GM12878 (cell line): ENCODE data around the gene ZNF19. TPM values are rescaled to one million over a fixed set of nuclear protein-coding genes. Genes with fewer than 3 reads are reported as not detected.

Experiments
- ATAC-seq: fragments of 200-7000 bp; cut with Tn5 transposase; 3 replicates; pipeline ENCODE4 v1.9.1; 2020; ENCODE audit warnings: mild to moderate bottlenecking, moderate library complexity
- BruUV-seq: library from RNA; stranded (reverse); fragments of 400-500 nt; replicated peaks from 2 replicates; lab custom pipeline; 2021; lab: Mats Ljungman, UMichigan
- CTCF ChIA-PET: fragments of 300-600 bp; sonication (Branson Sonifier 250); formaldehyde crosslinking; extraction: SDS; loops from one replicate; lab custom pipeline; 2021; ENCODE audit warnings: inconsistent platforms; lab: Yijun Ruan, JAX
- POLR2A ChIA-PET: fragments of 350-600 bp; formaldehyde crosslinking; extraction: SDS; loops from one replicate; lab custom pipeline; 2021; ENCODE audit warnings: inconsistent platforms; lab: Charles Lee
- RAD21 ChIA-PET: fragments of 300-600 bp; sonication (Branson Sonifier 250); formaldehyde crosslinking; loops from one replicate; lab custom pipeline; 2023; ENCODE audit warnings: antibody characterized with exemption; ENCODE audit not compliant: unreplicated experiment; lab: Charles Lee
- SMC1A ChIA-PET: fragments of 300-600 bp; sonication (Branson Sonifier 250); formaldehyde crosslinking; loops from one replicate; lab custom pipeline; 2023; ENCODE audit not compliant: unreplicated experiment, uncharacterized antibody; lab: Charles Lee
- DNase-seq: peaks from one replicate; pipeline ENCODE4 v3.0.0-alpha.2; 2011; ENCODE audit warnings: low read depth, low spot score
- FAIRE-seq: peaks from 3 replicates; lab custom pipeline; 2011; peaks lifted over from hg19 to GRCh38; lab: Jason Lieb, UNC
- H2AFZ ChIP-seq: 2 replicates; pipeline ENCODE4 v1.6.0; 2011; ENCODE audit warnings: low read depth, low read length, control low read depth; ENCODE audit not compliant: control insufficient read depth
- H3K27ac ChIP-seq: 2 replicates; pipeline ENCODE4 v1.5.1; 2011; ENCODE audit warnings: control low read depth; ENCODE audit not compliant: control insufficient read depth, insufficient read depth
- H3K27me3 ChIP-seq, 2 experiments: replicated peaks in 1 of 2; 2 replicates each; pipeline versions ENCODE4 v1.6.0 to v1.6.1; 2011; ENCODE audit warnings: low read length in 1 of 2; ENCODE audit not compliant: control insufficient read depth in 2 of 2, insufficient read depth in 2 of 2
- H3K36me3 ChIP-seq, 2 experiments: 2 replicates each; pipeline ENCODE4 v1.5.1; 2011; ENCODE audit warnings: low read length in 1 of 2; ENCODE audit not compliant: control insufficient read depth in 2 of 2, insufficient read depth in 2 of 2
- H3K4me1 ChIP-seq: 2 replicates; pipeline ENCODE4 v1.6.1; 2011; ENCODE audit warnings: mild to moderate bottlenecking, low read length, moderate library complexity, mixed read lengths; ENCODE audit not compliant: control insufficient read depth, insufficient read depth
- H3K4me2 ChIP-seq: 2 replicates; pipeline ENCODE4 v1.6.0; 2011; ENCODE audit warnings: control low read depth; ENCODE audit not compliant: control insufficient read depth, insufficient read depth
- H3K4me3 ChIP-seq: fragments of 200-600 bp; sonication (generic); 2 replicates; pipeline ENCODE4 v1.5.1; 2016
- H3K79me2 ChIP-seq: 2 replicates; pipeline ENCODE4 v1.6.0; 2011; ENCODE audit warnings: low read length; ENCODE audit not compliant: control insufficient read depth, insufficient read depth
- H3K9ac ChIP-seq: 2 replicates; pipeline ENCODE4 v1.8.0; 2011; ENCODE audit warnings: low read length, control low read depth, mixed read lengths; ENCODE audit not compliant: control insufficient read depth, insufficient read depth
- H3K9me3 ChIP-seq: replicated peaks from 3 replicates; pipeline ENCODE4 v1.5.1; 2011; ENCODE audit warnings: mild to moderate bottlenecking, low read length; ENCODE audit not compliant: control insufficient read depth, insufficient read depth
- H4K20me1 ChIP-seq: 2 replicates; pipeline ENCODE4 v1.6.0; 2011; ENCODE audit not compliant: control insufficient read depth, insufficient read depth
- CEBPZ ChIP-seq: fragments of 150-350 bp; IDR thresholded peaks from 2 replicates; pipeline ENCODE4 v1.6.1; 2016; ENCODE audit warnings: low read depth, low read length
- CREM ChIP-seq: IDR thresholded peaks from 2 replicates; pipeline ENCODE4 v1.6.1; 2014; ENCODE audit warnings: antibody characterized with exemption, low read depth
- ESRRA ChIP-seq: IDR thresholded peaks from 2 replicates; pipeline ENCODE4 v1.6.1; 2012; ENCODE audit warnings: mild to moderate bottlenecking, low read length, improper control_type of control experiment
- IRF5 ChIP-seq: fragments of 450-650 bp; IDR thresholded peaks from 2 replicates; pipeline ENCODE4 v1.6.1; 2017; ENCODE audit warnings: borderline replicate concordance
- JUNB ChIP-seq: IDR thresholded peaks from 2 replicates; pipeline ENCODE4 v1.6.1; 2016; ENCODE audit warnings: antibody characterized with exemption, mild to moderate bottlenecking
- MYB ChIP-seq: fragments of 150-350 bp; IDR thresholded peaks from 2 replicates; pipeline ENCODE4 v1.6.1; 2014; ENCODE audit warnings: mild to moderate bottlenecking, low read depth, low read length, borderline replicate concordance
- NFYB ChIP-seq: IDR thresholded peaks from 2 replicates; pipeline ENCODE4 v1.6.1; 2011; ENCODE audit warnings: low read depth, mild to moderate bottlenecking, low read length, improper control_type of control experiment, moderate library complexity; ENCODE audit not compliant: insufficient read depth
- ZBTB40 ChIP-seq: fragments of 450-650 bp; IDR thresholded peaks from 2 replicates; pipeline ENCODE4 v1.6.1; 2016; ENCODE audit warnings: mild to moderate bottlenecking, moderate library complexity, borderline replicate concordance
- ZNF592 ChIP-seq: fragments of 450-650 bp; IDR thresholded peaks from 2 replicates; pipeline ENCODE4 v1.6.1; 2017; ENCODE audit warnings: mild to moderate bottlenecking, moderate library complexity
- in situ Hi-C: fragments of 300-500 bp; cut with MboI; formaldehyde crosslinking; loops from 9 replicates; pipeline ENCODE4 v1.14.3; 2018; ENCODE audit warnings: mixed read lengths
- intact Hi-C: fragments of 100-400 bp; cut with micrococcal nuclease; formaldehyde crosslinking; loops from one replicate; pipeline ENCODE4 v1.14.2; 2022; ENCODE audit not compliant: unreplicated experiment
- polyA plus RNA-seq, 11 experiments: library from polyadenylated mRNA; depleted of rRNA in 4 of 11; unstranded in 6 of 11; stranded (reverse) in 5 of 11; fragments of >200 nt; fragmentation: Nextera tagmentation in 4 of 11; fragmentation: Illumina TruSeq in 1 of 11; extraction: Ambion mirVana in 4 of 11; extraction: Trizol in 1 of 11; gene quantifications; 1 replicate in 1 of 11; 2 replicates in 10 of 11; pipeline versions ENCODE4 v1.2.1 to v1.2.3, GENCODE V29; 2011 to 2016; ENCODE audit warnings: inconsistent platforms in 2 of 11, missing spikeins in 2 of 11, low read depth in 1 of 11
- total RNA-seq, 4 experiments: library from RNA; depleted of rRNA in 3 of 4; stranded (reverse); fragments of >200 nt in 3 of 4; fragmentation: Illumina TruSeq in 1 of 4; extraction: Trizol in 1 of 4; gene quantifications; 2 replicates each; pipeline versions ENCODE4 v1.2.1 to v1.2.3, GENCODE V29; 2013 to 2021

Gene ZNF19
- total and polyA plus RNA-seq, 10 of the 15 experiments (the other 5 are each of a cell fraction or from before 2014, with no cell fraction given) = 1.0 to 3.3 (median 2.0) TPM

- ChIA-PET RAD21 (no interaction called here), CTCF (interaction anchor here (0.8 to 1.6 kb wide), 2 partner anchors 42 to 79 kb away, joined by 3 to 5 read pairs; no protein-coding TSS in a partner anchor), SMC1A (interaction anchor here (3.8 kb wide), 1 partner anchor 25 kb away, joined by 21 read pairs; no protein-coding TSS in a partner anchor), POLR2A (no interaction called here)
- Histone ChIP-seq H3K27me3 (no peaks in the 10 kb centered on the region), H4K20me1 (no peaks in the 10 kb centered on the region), H3K36me3 (peaks cover 0 to 6% of the 10 kb centered on the region in 2 experiments; a peak in 2 of 4 replicates), H3K4me1 (no peaks in the 10 kb centered on the region), H3K4me2 (no peak overlapping the region), H3K9ac (no peak overlapping the region), H3K4me3 (no peak overlapping the region), H3K27ac (no peak overlapping the region), H3K9me3 (no peaks in the 10 kb centered on the region; the same call in 2 of the 3 replicates), H3K79me2 (peaks cover 19% of the 10 kb centered on the region), H2AFZ (no peak overlapping the region)
- ATAC-seq = no peak
- in situ Hi-C loops = no loop called here
- no TSS peak for BruUV-seq
- DNase-seq = no peak
- FAIRE-seq = no peak
- intact Hi-C loops = no loop called here
- TF ChIP-seq CREM (no peak), NFYB (no peak), IRF5 (no peak), JUNB (no peak), ZBTB40 (no peak), MYB (no peak), ZNF592 (no peak), ESRRA (no peak), CEBPZ (no peak)
Observed at GRCh38 chr16:71459510-71459909, 29.6 kb downstream of the ZNF19 start.
